HG03565 (cell line): ENCODE measurements around the gene TENT4B.

Experiments used
- ATAC-seq: cut with Tn5 transposase; IDR thresholded peaks from one replicate; pipeline ENCODE4 v1.9.1; 2021; ENCODE audit warnings: mild to moderate bottlenecking, moderate library complexity; ENCODE audit not compliant: unreplicated experiment

TENT4B gene

DNA sequence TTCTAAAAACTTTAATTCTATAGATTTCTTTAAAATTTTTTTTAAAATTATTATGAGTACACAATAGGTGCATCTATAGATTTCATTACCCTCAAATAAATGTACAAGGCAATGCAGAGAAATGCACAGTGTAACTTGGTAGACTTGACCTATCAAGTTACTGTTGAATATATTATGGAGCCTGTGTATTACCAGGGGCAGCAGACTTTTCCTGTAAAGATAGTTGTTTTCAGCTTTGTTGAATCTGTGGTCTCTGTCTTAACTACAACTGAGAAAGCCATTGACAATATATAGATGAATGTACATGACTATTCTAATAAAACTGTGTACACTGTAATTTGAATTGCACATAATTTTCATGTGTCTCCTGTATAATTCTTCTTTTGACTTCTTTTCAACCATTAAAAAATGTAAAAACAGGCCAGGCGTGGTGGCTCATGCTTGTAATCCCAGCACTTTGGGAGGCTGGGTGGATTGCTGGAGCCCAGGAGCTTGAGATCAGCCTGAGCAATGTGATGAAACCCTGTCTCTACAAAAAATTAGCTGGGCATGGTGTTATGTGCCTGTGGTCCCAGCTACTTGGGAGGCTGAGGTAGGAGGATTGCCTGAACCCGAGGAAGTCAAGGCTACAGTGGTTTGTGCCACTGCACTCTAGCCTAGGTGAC lies 39.4 kb downstream of the TENT4B start:
- no peak for ATAC-seq

GRCh38 chr16:50193594-50193993 lies 40.5 kb downstream of the TENT4B start:
- no peak for ATAC-seq

- ATAC-seq, result no peak
Measured at GRCh38 chr16:50195276-50195675, 42.2 kb downstream of the TENT4B start.

- no peak for ATAC-seq
Measured at GRCh38 chr16:50195756-50196155, 42.6 kb downstream of the TENT4B start.

GRCh38 chr16:50197582-50197981 lies 44.5 kb downstream of the TENT4B start:
- ATAC-seq, result no peak

DNA sequence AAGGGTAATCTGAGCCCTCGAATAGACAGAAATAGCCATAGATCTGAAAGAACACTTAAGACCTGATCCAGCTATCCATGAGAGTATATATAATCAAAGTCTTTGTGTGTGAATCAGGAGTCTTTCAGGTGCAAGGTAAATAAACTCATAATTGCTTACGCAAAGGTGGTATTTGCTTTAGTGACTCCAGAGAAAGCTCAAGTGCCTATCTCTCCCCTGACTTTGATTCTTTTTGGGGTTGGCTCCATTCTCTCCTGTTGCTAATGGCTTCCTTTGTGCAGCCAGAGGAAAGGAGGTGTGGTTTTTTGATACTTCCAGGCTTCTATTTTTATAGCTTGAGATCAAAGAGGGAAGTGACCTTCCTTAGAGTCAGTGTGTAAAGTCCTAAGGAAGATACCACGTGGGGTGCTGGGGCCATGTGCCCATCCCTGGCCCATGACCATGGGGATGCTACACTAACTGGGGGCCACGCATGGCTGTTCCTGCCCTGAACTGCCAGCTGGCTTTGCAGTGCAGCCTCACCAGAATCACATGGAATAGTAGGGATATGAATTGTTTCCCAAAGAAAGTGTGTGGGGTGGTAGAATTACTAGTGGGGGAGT lies 45.8 kb downstream of the TENT4B start:
- no peak for ATAC-seq

DNA sequence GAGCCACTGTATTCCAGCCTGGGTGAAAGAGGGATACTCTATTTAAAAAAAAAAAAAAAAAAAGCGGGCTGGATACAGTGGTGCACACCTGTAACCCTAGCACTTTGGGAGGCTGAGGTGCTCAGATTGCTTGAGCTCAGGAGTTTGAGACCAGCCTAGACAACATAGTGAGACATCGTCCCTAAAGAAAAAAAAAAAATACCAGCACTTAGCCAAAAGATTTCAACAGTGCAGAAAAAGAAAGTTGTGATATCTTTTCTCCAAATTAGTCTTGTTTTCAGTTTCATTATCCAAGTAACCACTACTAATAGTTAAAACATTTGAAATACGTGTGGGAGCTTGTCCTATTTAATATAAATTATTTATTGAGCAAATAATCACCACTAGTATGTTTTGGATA lies 48.7 kb downstream of the TENT4B start:
- ATAC-seq, result no peak

DNA sequence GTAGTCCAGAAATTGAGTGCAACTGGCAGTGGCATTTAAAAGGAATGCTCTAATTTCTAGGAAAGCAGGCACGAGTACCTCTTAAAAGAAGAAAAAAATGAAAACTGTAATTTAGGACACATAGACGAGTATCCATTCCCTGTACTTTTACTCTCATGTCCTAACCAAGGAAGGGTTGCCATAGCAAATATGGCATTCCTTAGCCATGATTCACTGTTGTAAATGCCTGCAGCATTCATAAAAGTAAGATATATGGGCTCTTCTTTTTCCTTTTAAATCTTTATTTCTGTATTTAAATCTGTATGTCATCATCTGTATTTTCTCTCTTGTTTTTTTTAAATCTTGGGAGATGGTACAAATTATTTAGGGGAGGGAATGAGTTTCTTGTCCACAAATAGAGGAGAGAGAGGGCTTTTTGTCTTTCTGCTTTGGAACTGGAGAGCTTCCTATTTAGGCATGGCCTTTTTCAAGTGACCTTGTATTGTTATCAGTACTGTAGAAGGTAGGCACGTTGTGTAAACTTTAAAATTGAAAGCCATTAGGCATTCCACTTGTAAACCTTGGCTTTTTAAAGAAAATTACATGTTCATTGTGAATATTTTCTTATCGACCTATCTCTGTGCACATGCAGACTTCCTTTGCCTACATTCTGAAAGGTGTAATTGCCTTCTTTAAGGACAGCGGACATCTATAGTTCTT lies 50.0 kb downstream of the TENT4B start:
- ATAC-seq, result no peak

- ATAC-seq, result no peak
Measured at GRCh38 chr16:50203681-50204080, 50.6 kb downstream of the TENT4B start.

DNA sequence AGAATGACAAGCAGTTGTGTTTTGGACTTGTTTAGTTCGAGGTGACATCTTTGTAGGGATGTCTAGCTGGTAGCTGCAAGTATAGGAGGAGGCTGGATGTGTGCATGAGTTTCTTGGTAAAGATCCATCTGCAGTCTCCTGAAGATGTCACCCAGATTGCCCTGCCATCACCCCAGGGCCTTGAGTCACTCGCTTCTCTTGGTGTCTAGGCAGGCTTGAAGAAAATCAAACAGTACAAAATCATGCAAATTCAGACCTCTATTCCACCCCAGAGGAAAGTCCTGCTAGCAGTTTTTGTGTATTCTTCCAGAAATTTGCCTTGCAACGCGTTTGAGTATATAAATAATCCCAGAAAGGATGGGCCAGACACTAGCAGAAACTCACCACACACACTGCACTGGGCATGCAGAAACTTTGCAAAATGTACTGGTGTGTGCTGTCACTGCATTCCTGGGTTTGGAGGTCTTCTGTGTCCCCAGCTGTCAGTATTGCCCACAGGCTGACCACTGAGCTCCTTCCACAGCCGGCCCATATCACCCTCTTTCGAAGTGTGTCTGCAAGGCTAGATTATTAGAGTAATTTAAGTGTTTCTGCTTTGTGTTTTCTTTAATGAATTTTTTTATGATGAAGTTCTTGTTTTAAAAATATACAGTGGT lies 51.5 kb downstream of the TENT4B start:
- no peak for ATAC-seq

DNA sequence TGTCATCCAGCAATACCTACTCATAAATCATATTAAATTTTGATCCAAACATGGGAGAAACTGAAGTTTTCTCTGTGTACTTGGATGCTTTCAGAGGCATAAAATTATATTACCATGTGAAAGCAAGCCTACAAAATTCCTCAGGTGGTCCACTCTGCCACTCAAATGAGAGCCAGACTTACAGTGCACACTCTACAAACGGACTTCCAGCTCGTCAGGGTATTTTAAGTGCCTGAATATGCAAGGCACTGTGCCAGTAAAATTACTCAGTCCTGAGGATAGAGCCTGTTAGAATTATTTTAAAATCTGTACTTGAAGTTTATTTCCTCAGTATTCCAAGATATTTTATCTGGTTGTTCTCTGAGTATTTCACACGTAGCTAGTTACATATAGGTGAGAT lies 54.5 kb downstream of the TENT4B start:
- no peak for ATAC-seq

DNA sequence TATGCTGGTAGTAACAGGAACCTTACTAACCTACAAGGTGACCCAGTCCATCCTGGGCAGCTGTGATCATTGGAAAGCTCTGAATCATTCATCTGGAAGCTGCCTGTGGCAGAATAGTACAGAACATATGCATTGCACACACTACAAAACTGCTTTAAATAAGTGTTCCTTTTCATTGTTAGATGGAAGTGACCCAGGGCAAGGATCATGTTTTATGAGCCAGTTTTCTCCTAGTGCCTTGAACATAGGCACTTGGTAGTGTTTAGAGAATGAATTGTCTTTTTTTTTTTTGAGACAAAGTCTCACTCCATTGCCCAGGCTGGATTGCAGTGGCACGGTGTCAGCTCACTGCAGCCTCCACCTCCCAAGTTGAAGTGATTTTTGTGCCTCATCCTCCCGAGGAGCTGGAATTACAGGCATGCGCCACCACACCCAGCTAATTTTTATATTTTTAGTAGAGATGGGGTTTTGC lies 55.4 kb downstream of the TENT4B start:
- ATAC-seq, result no peak

GRCh38 chr16:50209546-50210265 lies 56.6 kb downstream of the TENT4B start:
- ATAC-seq, result no peak

DNA sequence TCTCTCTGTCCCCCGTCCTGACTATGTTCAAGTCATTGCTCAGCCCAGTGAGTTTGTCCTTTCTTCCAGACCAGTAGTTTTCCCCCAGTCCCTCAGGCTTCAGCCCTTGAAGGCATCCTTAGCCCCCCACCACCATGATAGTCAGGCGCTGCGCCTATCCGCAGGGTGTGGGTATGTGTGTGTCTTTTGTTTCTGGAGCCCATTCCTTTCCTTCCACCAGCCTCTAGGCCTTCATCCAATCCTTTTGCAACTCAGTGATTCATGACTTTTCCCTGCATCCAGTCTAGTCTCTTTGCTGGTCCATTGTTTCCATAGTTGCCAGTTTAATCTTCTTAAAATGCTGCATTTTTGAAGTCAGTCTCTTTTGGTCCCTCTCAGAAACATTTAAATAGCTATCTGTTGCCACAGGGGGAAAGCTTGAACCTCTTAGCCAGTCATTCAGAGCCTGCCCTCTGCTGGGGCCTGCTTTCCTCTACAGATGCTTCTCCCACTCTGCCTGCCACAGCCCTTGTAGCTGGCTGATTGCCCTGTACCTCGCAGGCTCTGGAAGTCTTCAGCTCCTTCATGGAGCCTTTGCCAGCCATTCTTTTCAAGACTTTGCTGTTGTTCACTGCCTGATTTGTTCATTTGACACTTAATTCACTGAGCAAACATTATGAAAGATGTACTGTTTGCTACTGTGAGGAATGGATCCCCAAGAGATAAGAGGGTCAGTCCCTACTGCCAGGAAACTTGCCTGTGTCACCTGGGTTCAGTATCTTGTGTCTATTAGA lies 57.3 kb downstream of the TENT4B start:
- ATAC-seq, result peak; percentile 79

GRCh38 chr16:50213939-50214519 lies 60.9 kb downstream of the TENT4B start:
- ATAC-seq, result no peak

GRCh38 chr16:50215680-50216079 lies 62.6 kb downstream of the TENT4B start:
- no peak for ATAC-seq

GRCh38 chr16:50216231-50216630 lies 63.1 kb downstream of the TENT4B start:
- ATAC-seq, result no peak

DNA sequence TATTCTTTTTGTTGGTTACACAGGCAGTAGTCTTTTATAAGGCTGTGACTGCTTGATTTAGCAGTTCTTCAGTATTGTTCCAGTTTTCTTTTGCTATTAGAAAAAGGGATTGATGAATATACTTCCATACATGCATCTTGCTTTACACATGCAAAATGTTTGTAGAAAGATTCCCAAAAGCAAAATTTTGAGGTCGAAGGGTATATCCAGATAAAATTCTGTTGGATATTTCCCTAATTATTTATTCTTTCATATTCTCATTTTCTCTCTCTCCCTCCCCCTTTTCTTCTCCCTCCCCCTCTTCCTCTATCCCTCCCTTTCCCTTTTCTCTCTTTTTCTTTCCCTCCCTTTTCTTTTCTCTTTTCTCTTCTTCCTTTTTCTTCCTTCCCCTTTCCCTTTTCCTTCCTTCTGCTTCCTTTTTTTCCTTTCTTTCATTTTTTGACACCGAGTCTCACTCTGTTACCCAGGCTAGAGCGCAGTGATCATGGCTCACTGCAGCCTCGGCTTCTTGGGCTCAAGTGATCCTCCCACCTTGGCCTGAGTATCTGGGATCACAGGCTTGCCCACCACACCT lies 66.4 kb downstream of the TENT4B start:
- ATAC-seq, result no peak

- ATAC-seq, result no peak
Measured at GRCh38 chr16:50224286-50224685, 71.2 kb downstream of the TENT4B start.

- ATAC-seq, result no peak
Measured at GRCh38 chr16:50227120-50227519, 74.0 kb downstream of the TENT4B start.
